ENCODE measurements around the gene CCDC124.

The CCDC124 gene

GRCh38 chr19:17949956-17950309 is 17.1 kb downstream of the CCDC124 start:
- Histone ChIP-seq H3K27ac (ENCODE audit: low read length) (no peak overlapping the region), H3K4me1 (ENCODE audit: control insufficient read depth, low read depth, low read length) (peaks cover 28% of the 10 kb centered on the region), H3K9ac (ENCODE audit: low read length) (no peak overlapping the region), H3K9me3 (ENCODE audit: control insufficient read depth, low read depth, low read length) (no peaks in the 10 kb centered on the region), H3K27me3 (ENCODE audit: control insufficient read depth, insufficient read depth, low read length) (peaks cover 58% of the 10 kb centered on the region), H3K4me3 (ENCODE audit: low read length) (peak overlapping the region; percentile 66), H3K36me3 (ENCODE audit: control insufficient read depth, low read depth, low read length) (no peaks in the 10 kb centered on the region)

GRCh38 chr19:17950310-17951156 is 17.7 kb downstream of the CCDC124 start:
- H3K4me3 ChIP-seq (ENCODE audit: low read length) = peak overlapping the region; percentile 66
- no peak overlapping the region for H3K27ac ChIP-seq (ENCODE audit: low read length)
- peaks cover 28% of the 10 kb centered on the region for H3K4me1 ChIP-seq (ENCODE audit: control insufficient read depth, low read depth, low read length)
- H3K9me3 ChIP-seq (ENCODE audit: control insufficient read depth, low read depth, low read length) = no peaks in the 10 kb centered on the region
- peak overlapping the region; percentile 6 for H3K9ac ChIP-seq (ENCODE audit: low read length)
- H3K36me3 ChIP-seq (ENCODE audit: control insufficient read depth, low read depth, low read length) = no peaks in the 10 kb centered on the region
- peaks cover 58% of the 10 kb centered on the region for H3K27me3 ChIP-seq (ENCODE audit: control insufficient read depth, insufficient read depth, low read length)

- Histone ChIP-seq H3K36me3 (ENCODE audit: control insufficient read depth, low read depth, low read length) (no peaks in the 10 kb centered on the region), H3K4me3 (ENCODE audit: low read length) (peak overlapping the region; percentile 66), H3K27me3 (ENCODE audit: control insufficient read depth, insufficient read depth, low read length) (peaks cover 58% of the 10 kb centered on the region), H3K9me3 (ENCODE audit: control insufficient read depth, low read depth, low read length) (no peaks in the 10 kb centered on the region), H3K27ac (ENCODE audit: low read length) (no peak overlapping the region), H3K4me1 (ENCODE audit: control insufficient read depth, low read depth, low read length) (peaks cover 28% of the 10 kb centered on the region), H3K9ac (ENCODE audit: low read length) (no peak overlapping the region)
These were observed 18.6 kb downstream of the CCDC124 start for GRCh38 chr19:17951157-17951989.

- Histone ChIP-seq H3K9ac (ENCODE audit: low read length) (no peak overlapping the region), H3K36me3 (ENCODE audit: control insufficient read depth, low read depth, low read length) (no peaks in the 10 kb centered on the region), H3K4me1 (ENCODE audit: control insufficient read depth, low read depth, low read length) (peaks cover 28% of the 10 kb centered on the region), H3K9me3 (ENCODE audit: control insufficient read depth, low read depth, low read length) (no peaks in the 10 kb centered on the region), H3K4me3 (ENCODE audit: low read length) (peak overlapping the region; percentile 66), H3K27ac (ENCODE audit: low read length) (no peak overlapping the region), H3K27me3 (ENCODE audit: control insufficient read depth, insufficient read depth, low read length) (peaks cover 58% of the 10 kb centered on the region)
These were observed 19.5 kb downstream of the CCDC124 start for GRCh38 chr19:17951990-17952976.

GRCh38 chr19:17953316-17953801 is 20.5 kb downstream of the CCDC124 start:
- no peak overlapping the region for H3K9ac ChIP-seq (ENCODE audit: low read length)
- peaks cover 28% of the 10 kb centered on the region for H3K4me1 ChIP-seq (ENCODE audit: control insufficient read depth, low read depth, low read length)
- H3K4me3 ChIP-seq (ENCODE audit: low read length) = peak overlapping the region; percentile 66
- no peak overlapping the region for H3K27ac ChIP-seq (ENCODE audit: low read length)
- no peaks in the 10 kb centered on the region for H3K36me3 ChIP-seq (ENCODE audit: control insufficient read depth, low read depth, low read length)
- H3K9me3 ChIP-seq (ENCODE audit: control insufficient read depth, low read depth, low read length) = no peaks in the 10 kb centered on the region
- peaks cover 58% of the 10 kb centered on the region for H3K27me3 ChIP-seq (ENCODE audit: control insufficient read depth, insufficient read depth, low read length)

GRCh38 chr19:17953869-17954268 is 21.1 kb downstream of the CCDC124 start:
- no peak overlapping the region for H3K27ac ChIP-seq (ENCODE audit: low read length)
- H3K9ac ChIP-seq (ENCODE audit: low read length) = no peak overlapping the region
- peaks cover 26% of the 10 kb centered on the region for H3K4me1 ChIP-seq (ENCODE audit: control insufficient read depth, low read depth, low read length)
- no peaks in the 10 kb centered on the region for H3K9me3 ChIP-seq (ENCODE audit: control insufficient read depth, low read depth, low read length)
- H3K36me3 ChIP-seq (ENCODE audit: control insufficient read depth, low read depth, low read length) = no peaks in the 10 kb centered on the region
- H3K27me3 ChIP-seq (ENCODE audit: control insufficient read depth, insufficient read depth, low read length) = peaks cover 55% of the 10 kb centered on the region
- H3K4me3 ChIP-seq (ENCODE audit: low read length) = no peak overlapping the region

GRCh38 chr19:17954401-17954800 is 21.6 kb downstream of the CCDC124 start:
- no peaks in the 10 kb centered on the region for H3K36me3 ChIP-seq (ENCODE audit: control insufficient read depth, low read depth, low read length)
- H3K9me3 ChIP-seq (ENCODE audit: control insufficient read depth, low read depth, low read length) = no peaks in the 10 kb centered on the region
- H3K4me3 ChIP-seq (ENCODE audit: low read length) = no peak overlapping the region
- H3K27ac ChIP-seq (ENCODE audit: low read length) = no peak overlapping the region
- peaks cover 20% of the 10 kb centered on the region for H3K4me1 ChIP-seq (ENCODE audit: control insufficient read depth, low read depth, low read length)
- H3K27me3 ChIP-seq (ENCODE audit: control insufficient read depth, insufficient read depth, low read length) = peaks cover 50% of the 10 kb centered on the region
- no peak overlapping the region for H3K9ac ChIP-seq (ENCODE audit: low read length)

GRCh38 chr19:17957149-17957849 is 24.5 kb downstream of the CCDC124 start:
- H3K27ac ChIP-seq (ENCODE audit: low read length) = no peak overlapping the region
- no peaks in the 10 kb centered on the region for H3K9me3 ChIP-seq (ENCODE audit: control insufficient read depth, low read depth, low read length)
- H3K36me3 ChIP-seq (ENCODE audit: control insufficient read depth, low read depth, low read length) = no peaks in the 10 kb centered on the region
- peaks cover 9% of the 10 kb centered on the region for H3K4me1 ChIP-seq (ENCODE audit: control insufficient read depth, low read depth, low read length)
- H3K27me3 ChIP-seq (ENCODE audit: control insufficient read depth, insufficient read depth, low read length) = peaks cover 21% of the 10 kb centered on the region
- no peak overlapping the region for H3K4me3 ChIP-seq (ENCODE audit: low read length)
- no peak overlapping the region for H3K9ac ChIP-seq (ENCODE audit: low read length)

- peaks cover 15% of the 10 kb centered on the region for H3K27me3 ChIP-seq (ENCODE audit: control insufficient read depth, insufficient read depth, low read length)
- no peaks in the 10 kb centered on the region for H3K9me3 ChIP-seq (ENCODE audit: control insufficient read depth, low read depth, low read length)
- H3K4me1 ChIP-seq (ENCODE audit: control insufficient read depth, low read depth, low read length) = peaks cover 11% of the 10 kb centered on the region
- no peak overlapping the region for H3K27ac ChIP-seq (ENCODE audit: low read length)
- H3K36me3 ChIP-seq (ENCODE audit: control insufficient read depth, low read depth, low read length) = no peaks in the 10 kb centered on the region
- H3K9ac ChIP-seq (ENCODE audit: low read length) = no peak overlapping the region
- H3K4me3 ChIP-seq (ENCODE audit: low read length) = no peak overlapping the region
These were observed 25.1 kb downstream of the CCDC124 start for GRCh38 chr19:17957885-17958284.

- Histone ChIP-seq H3K4me3 (ENCODE audit: low read length) (no peak overlapping the region), H3K36me3 (ENCODE audit: control insufficient read depth, low read depth, low read length) (no peaks in the 10 kb centered on the region), H3K27me3 (ENCODE audit: control insufficient read depth, insufficient read depth, low read length) (peaks cover 16% of the 10 kb centered on the region), H3K9me3 (ENCODE audit: control insufficient read depth, low read depth, low read length) (no peaks in the 10 kb centered on the region), H3K27ac (ENCODE audit: low read length) (no peak overlapping the region), H3K9ac (ENCODE audit: low read length) (no peak overlapping the region), H3K4me1 (ENCODE audit: control insufficient read depth, low read depth, low read length) (peaks cover 10% of the 10 kb centered on the region)
These were observed 31.3 kb downstream of the CCDC124 start for GRCh38 chr19:17963936-17964691.

Data from iPS-18a (cell line).